SK-N-SH (cell line): Measurements from ENCODE around the gene HNRNPM. TPM values are rescaled to one million over a fixed set of nuclear protein-coding genes. Genes with fewer than 3 reads are reported as not detected.
"Not testable (repeated sequence)": the region's sequence is repeated elsewhere in the genome, so short reads cannot be mapped to it uniquely, and the experiment has no call there.

ENCODE experiments used
- CTCF ChIA-PET: fragments of 300-600, 350-600 bp; formaldehyde crosslinking; extraction: SDS; loops from one replicate; lab custom pipeline; 2021; lab: Yijun Ruan, JAX
- POLR2A ChIA-PET: fragments of 350-600 bp; sonication (Branson Sonifier 250); formaldehyde crosslinking; extraction: SDS; loops from one replicate; lab custom pipeline; 2020; ENCODE audit warnings: antibody characterized with exemption, inconsistent platforms; lab: Yijun Ruan, JAX
- DNase-seq: peaks from one replicate; pipeline ENCODE4 v3.0.0; 2012
- H2AFZ ChIP-seq: fragments of 200-600 bp; sonication (generic); 2 replicates; pipeline ENCODE4 v1.8.1; 2016; ENCODE audit warnings: antibody characterized with exemption, mild to moderate bottlenecking, low read depth
- H3F3A ChIP-seq: fragments of 200-600 bp; sonication (generic); replicated peaks from 2 replicates; pipeline ENCODE3; 2016; ENCODE audit warnings: antibody characterized with exemption, mild to moderate bottlenecking; ENCODE audit not compliant: insufficient read depth
- H3K27ac ChIP-seq, 2 experiments: fragments of 200-500 bp in 1 of 2; fragments of 200-600 bp in 1 of 2; sonication (Bioruptor generic) in 1 of 2; sonication (generic), shearing (Covaris generic) in 1 of 2; 2 replicates each; pipeline versions ENCODE4 v1.5.1 to v1.6.1; 2014 to 2016; ENCODE audit warnings: low read depth in 2 of 2, inconsistent platforms in 1 of 2, low read length in 1 of 2, mild to moderate bottlenecking in 1 of 2, mixed read lengths in 1 of 2
- H3K27me3 ChIP-seq: fragments of 200-600 bp; sonication (generic), shearing (Covaris generic); 2 replicates; pipeline ENCODE4 v1.6.1; 2016; ENCODE audit warnings: mixed run types; ENCODE audit not compliant: insufficient read depth
- H3K36me3 ChIP-seq, 2 experiments: fragments of 200-500 bp in 1 of 2; fragments of 200-600 bp in 1 of 2; sonication (Bioruptor generic) in 1 of 2; sonication (generic) in 1 of 2; replicated peaks in 1 of 2; 2 replicates each; pipeline versions ENCODE3 to v1.5.1; 2014 to 2016; ENCODE audit warnings: low read length in 1 of 2, mild to moderate bottlenecking in 1 of 2; ENCODE audit not compliant: insufficient read depth in 2 of 2, control insufficient read depth in 1 of 2
- H3K4me1 ChIP-seq, 2 experiments: fragments of 200-500 bp in 1 of 2; fragments of 200-600 bp in 1 of 2; sonication (Bioruptor generic) in 1 of 2; sonication (generic), shearing (Covaris generic) in 1 of 2; 2 replicates each; pipeline versions ENCODE4 v1.5.1 to v1.6.1; 2014 to 2016; ENCODE audit warnings: low read depth in 1 of 2, low read length in 1 of 2, mixed run types in 1 of 2; ENCODE audit not compliant: insufficient read depth in 2 of 2, control insufficient read depth in 1 of 2
- H3K4me2 ChIP-seq: fragments of 200-600 bp; sonication (generic), shearing (Covaris generic); 2 replicates; pipeline ENCODE4 v1.6.1; 2017; ENCODE audit warnings: mixed run types
- H3K4me3 ChIP-seq, 2 experiments: fragments of 200-500 bp in 1 of 2; fragments of 200-600 bp in 1 of 2; sonication (Bioruptor generic) in 1 of 2; sonication (generic), shearing (Covaris generic) in 1 of 2; 2 replicates each; pipeline versions ENCODE4 v1.5.1 to v1.8.1; 2014 to 2016; ENCODE audit warnings: low read depth in 2 of 2, inconsistent platforms in 1 of 2, low read length in 1 of 2, mild to moderate bottlenecking in 1 of 2, mixed read lengths in 1 of 2, moderate library complexity in 1 of 2
- H3K79me2 ChIP-seq: fragments of 200-600 bp; sonication (generic); 2 replicates; pipeline ENCODE4 v1.8.1; 2017; ENCODE audit warnings: mild to moderate bottlenecking; ENCODE audit not compliant: insufficient read depth
- H3K9ac ChIP-seq: fragments of 200-600 bp; sonication (generic); 2 replicates; pipeline ENCODE4 v1.6.1; 2017; ENCODE audit warnings: mixed run types
- H3K9me2 ChIP-seq: fragments of 200-600 bp; sonication (generic); 2 replicates; pipeline ENCODE4 v1.6.1; 2017; ENCODE audit warnings: mixed run types
- H3K9me3 ChIP-seq: fragments of 200-600 bp; sonication (generic); 2 replicates; pipeline ENCODE4 v1.6.1; 2017; ENCODE audit warnings: mixed run types, mild to moderate bottlenecking, moderate library complexity
- H4K20me1 ChIP-seq: fragments of 200-600 bp; sonication (generic); 2 replicates; pipeline ENCODE4 v1.6.1; 2017; ENCODE audit warnings: mild to moderate bottlenecking, mixed run types; ENCODE audit not compliant: insufficient read depth
- ELF1 ChIP-seq: IDR thresholded peaks from 2 replicates; pipeline ENCODE4 v1.4.0; 2012
- EP300 ChIP-seq, 2 experiments: IDR thresholded peaks; 2 replicates each; pipeline versions ENCODE4 v1.4.0 to v1.6.1; 2012; ENCODE audit warnings: borderline replicate concordance in 1 of 2, low read depth in 1 of 2, low read length in 1 of 2
- FOXJ3 ChIP-seq: sonication (generic); formaldehyde crosslinking; IDR thresholded peaks from 2 replicates; pipeline ENCODE4 v1.5.1; 2020; ENCODE audit warnings: mild to moderate bottlenecking, missing genetic modification reagents
- FOXM1 ChIP-seq: IDR thresholded peaks from 2 replicates; pipeline ENCODE4 v1.4.0; 2012; ENCODE audit warnings: low read depth, mild to moderate bottlenecking
- GATA2 ChIP-seq: sonication (generic); formaldehyde crosslinking; IDR thresholded peaks from 2 replicates; pipeline ENCODE4 v1.5.0; 2020; ENCODE audit warnings: mild to moderate bottlenecking, missing genetic modification reagents
- JUND ChIP-seq: IDR thresholded peaks from 2 replicates; pipeline ENCODE4 v1.4.0; 2012
- MXI1 ChIP-seq: IDR thresholded peaks from 2 replicates; pipeline ENCODE4 v1.6.1; 2012; ENCODE audit warnings: mild to moderate bottlenecking, low read depth, low read length, improper control_type of control experiment
- RAD21 ChIP-seq: IDR thresholded peaks from 2 replicates; pipeline ENCODE4 v1.6.1; 2012; ENCODE audit warnings: mild to moderate bottlenecking, low read length
- RFX5 ChIP-seq: IDR thresholded peaks from 2 replicates; pipeline ENCODE4 v1.6.1; 2012; ENCODE audit warnings: mild to moderate bottlenecking, improper control_type of control experiment, low read length
- RXRA ChIP-seq: IDR thresholded peaks from 2 replicates; pipeline ENCODE4 v1.4.0; 2012; ENCODE audit warnings: low read depth, mild to moderate bottlenecking, borderline replicate concordance
- SIN3A ChIP-seq: IDR thresholded peaks from 2 replicates; pipeline ENCODE4 v1.6.1; 2012; ENCODE audit warnings: low read depth, mild to moderate bottlenecking, low read length, moderate library complexity, borderline replicate concordance
- SMC3 ChIP-seq: IDR thresholded peaks from 2 replicates; pipeline ENCODE4 v1.6.1; 2012; ENCODE audit warnings: low read depth, low read length, improper control_type of control experiment
- TAF1 ChIP-seq: IDR thresholded peaks from 2 replicates; pipeline ENCODE4 v1.6.1; 2012; ENCODE audit warnings: low read depth, mild to moderate bottlenecking, low read length, moderate library complexity, borderline replicate concordance
- WGBS: methylation state at CpG from one replicate; pipeline ENCODE4 v1.1.6; 2017; ENCODE audit warnings: low lambda C conversion rate; 5-methylcytosine and 5-hydroxymethylcytosine counted together
- polyA plus RNA-seq, 3 experiments: library from polyadenylated mRNA; depleted of rRNA; stranded (reverse); fragments of >200 nt; gene quantifications; 2 replicates each; pipeline ENCODE4 v1.2.3, GENCODE V29; 2012
- TF ChIP-seq, protein P1 (sequence below): IDR thresholded peaks from 2 replicates; pipeline ENCODE4 v1.6.1; 2012; ENCODE audit warnings: mild to moderate bottlenecking, low read depth, low read length, moderate library complexity

Gene HNRNPM
- polyA plus RNA-seq, 1 of the 3 experiments (the other 2 are of a cell fraction): 205 TPM

DNA sequence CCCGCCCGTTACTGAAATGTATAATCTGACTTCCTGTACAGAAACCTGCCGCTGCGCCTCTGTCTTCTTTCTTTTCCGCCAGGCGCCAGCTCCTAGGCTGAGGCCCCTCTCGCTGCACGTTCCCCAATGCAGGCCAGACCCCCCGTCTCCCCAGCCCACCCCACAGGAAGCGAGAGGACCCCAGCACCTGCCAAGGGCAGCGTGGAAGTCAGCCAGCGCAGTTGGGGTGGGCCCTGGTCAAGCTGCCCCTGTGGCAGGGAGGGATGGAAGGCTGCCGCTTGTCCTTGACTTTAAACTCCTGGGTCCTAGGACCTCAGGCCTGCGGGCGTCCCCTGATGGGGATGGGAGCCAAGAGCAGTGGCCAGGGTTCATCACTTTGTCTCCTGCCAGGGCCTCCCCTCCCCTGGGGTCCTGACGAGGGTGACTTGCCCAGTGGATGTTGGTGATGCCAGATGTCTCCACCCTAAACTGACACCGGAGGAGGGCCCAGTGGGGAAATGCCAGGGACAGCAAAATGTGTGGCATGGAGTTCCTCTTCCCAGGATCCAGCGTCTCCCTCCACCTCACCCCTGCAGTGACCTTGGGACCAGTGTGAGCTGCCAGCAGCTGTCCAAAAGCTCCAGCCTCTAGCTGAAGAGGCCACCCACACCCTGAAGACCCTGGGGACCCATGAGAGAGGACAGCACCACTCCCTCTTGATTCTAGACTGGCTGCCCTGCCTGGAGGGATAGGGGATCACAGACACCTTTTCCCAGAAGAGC, 40.2 kb upstream of the HNRNPM start:
- Histone ChIP-seq H3K27me3 (no peaks in the 10 kb centered on the region), H3K79me2 (peaks cover 5% of the 10 kb centered on the region; the same call in 1 of the 2 replicates), H3K9ac (no peak overlapping the region), H3K9me2 (no peaks in the 10 kb centered on the region), H2AFZ (no peak overlapping the region), H3K36me3 (peaks cover 0 to 19% of the 10 kb centered on the region in 2 experiments), H3K4me1 (no peaks in the 10 kb centered on the region), H3K9me3 (no peaks in the 10 kb centered on the region), H3K27ac (no peak overlapping the region), H4K20me1 (peaks cover 1% of the 10 kb centered on the region; the same call in 1 of the 2 replicates), H3F3A (peaks cover 7% of the 10 kb centered on the region), H3K4me3 (no peak overlapping the region), H3K4me2 (no peak overlapping the region)
- TF ChIP-seq EP300 (IDR thresholded peaks at IDR 0.05; ENCODE audit: borderline replicate concordance in 1 of 2, low read depth in 1 of 2, low read length in 1 of 2) (no peak), RXRA (no peak)
- ChIA-PET POLR2A (no interaction called here), CTCF (interaction anchor here (0.5 to 1.4 kb wide), 5 partner anchors 9 to 1190 kb away, joined by 3 read pairs; no protein-coding TSS in a partner anchor)
- DNase-seq: peak; percentile 19
- WGBS: 95% methylated on average over 12 of the region's 18 CpGs

DNA sequence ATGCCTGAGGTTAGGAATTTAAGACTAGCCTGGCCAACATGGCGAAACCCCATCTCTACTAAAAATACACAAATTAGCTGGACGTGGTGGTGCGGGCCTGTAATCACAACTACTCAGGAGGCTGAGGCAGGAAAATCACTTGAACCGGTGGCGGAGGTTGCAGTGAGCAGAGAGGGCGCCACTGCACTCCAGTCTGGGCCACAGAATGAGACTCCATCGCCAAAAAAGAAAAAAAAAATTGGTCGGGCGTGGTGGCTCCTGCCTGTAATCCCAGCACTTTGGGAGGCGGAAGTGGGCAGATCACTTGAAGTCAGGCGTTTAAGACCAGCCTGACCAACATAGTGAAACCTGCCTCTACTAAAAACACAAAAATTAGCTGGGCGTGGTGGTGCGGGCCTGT, 34.1 kb upstream of the HNRNPM start:
- POLR2A ChIA-PET, H3K27me3 ChIP-seq, H4K20me1 ChIP-seq, H3K36me3 ChIP-seq, H3K4me2 ChIP-seq, DNase-seq, H3K9ac ChIP-seq, H3K9me3 ChIP-seq, H3K9me2 ChIP-seq, H3K27ac ChIP-seq, H3K4me3 ChIP-seq, H3K79me2 ChIP-seq, H3K4me1 ChIP-seq, H2AFZ ChIP-seq: not testable (repeated sequence)
- CTCF ChIA-PET: interaction anchor here (0.9 to 1.7 kb wide), 4 partner anchors 12 to 96 kb away, joined by 3 to 11 read pairs (median 4); no protein-coding TSS in a partner anchor
- peaks cover 17% of the 10 kb centered on the region for H3F3A ChIP-seq
- 88% methylated on average over 13 of the region's 13 CpGs for WGBS

DNA sequence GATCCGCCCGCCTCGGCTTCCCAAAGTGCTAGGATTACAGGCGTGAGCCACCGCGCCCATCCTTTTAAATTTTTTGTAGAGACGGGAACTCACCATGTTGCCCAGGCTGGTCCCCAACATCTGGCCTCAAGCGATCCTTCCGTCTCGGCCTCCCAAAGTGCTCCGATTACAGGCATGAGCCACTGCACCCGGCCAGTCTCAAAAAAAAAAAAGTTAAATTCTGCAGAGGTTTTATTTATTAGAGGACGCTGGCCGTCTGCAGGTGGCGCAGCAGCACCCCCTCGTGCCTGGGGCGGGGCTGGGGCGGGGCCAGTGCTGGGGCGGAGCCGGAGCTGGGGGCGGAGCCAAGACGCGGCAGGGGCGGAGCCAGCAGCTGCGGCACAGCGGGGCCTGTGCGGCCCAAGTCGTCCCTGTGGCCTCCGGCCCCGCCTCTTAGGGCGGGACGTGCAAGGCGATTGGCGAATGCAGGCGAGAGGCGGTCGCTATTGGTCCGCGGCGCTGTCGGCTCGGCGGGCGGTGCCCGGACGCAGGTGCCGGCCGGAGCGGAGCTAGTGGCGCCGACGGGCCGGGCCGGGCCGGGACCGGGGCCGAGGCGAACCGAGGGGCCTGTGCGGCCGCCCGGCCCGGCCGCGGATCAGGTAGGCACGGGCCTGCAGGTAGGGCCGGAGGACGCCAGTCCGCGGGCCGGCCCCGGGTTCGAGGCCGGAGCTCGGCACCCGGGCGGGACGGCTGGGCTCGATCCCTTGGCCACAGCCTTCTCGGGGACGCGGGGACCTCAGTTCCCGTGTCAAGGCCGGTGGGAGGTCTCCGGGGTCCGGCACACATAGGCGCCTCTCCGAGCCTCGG, 31.8 kb upstream of the HNRNPM start, which contains the start of gene MARCHF2:
MARCHF2 (plus strand) TSS at position 523 of the 846 bp plus-strand sequence. CDS start 8,536 bp downstream, outside the sequence.
- Histone ChIP-seq H3K27ac (0 out of 4 replicates have a peak within 1 kb of the TSS, but pooled peaks of 1 of the 2 experiments have one; percentile 26), H2AFZ (peak within 1 kb of the TSS; percentile 74)
- 8% methylated on average over 11 of the region's 89 CpGs for WGBS
- TF ChIP-seq RAD21 (peak; percentile 50), GATA2 (CRISPR knock-in tag) (no peak), ELF1 (no peak), JUND (no peak), FOXJ3 (CRISPR knock-in tag) (0 out of 2 replicates have a peak, but pooled peaks have one; percentile 16), SMC3 (peak; percentile 50; the same call in 1 of the 2 replicates), TAF1 (no peak), FOXM1 (no peak), EP300 (IDR thresholded peaks at IDR 0.05; ENCODE audit: borderline replicate concordance in 1 of 2, low read depth in 1 of 2, low read length in 1 of 2) (no peak), RFX5 (no peak; the same call in 1 of the 2 replicates), SIN3A (no peak), MXI1 (no peak)
- TF ChIP-seq, protein P1, sequence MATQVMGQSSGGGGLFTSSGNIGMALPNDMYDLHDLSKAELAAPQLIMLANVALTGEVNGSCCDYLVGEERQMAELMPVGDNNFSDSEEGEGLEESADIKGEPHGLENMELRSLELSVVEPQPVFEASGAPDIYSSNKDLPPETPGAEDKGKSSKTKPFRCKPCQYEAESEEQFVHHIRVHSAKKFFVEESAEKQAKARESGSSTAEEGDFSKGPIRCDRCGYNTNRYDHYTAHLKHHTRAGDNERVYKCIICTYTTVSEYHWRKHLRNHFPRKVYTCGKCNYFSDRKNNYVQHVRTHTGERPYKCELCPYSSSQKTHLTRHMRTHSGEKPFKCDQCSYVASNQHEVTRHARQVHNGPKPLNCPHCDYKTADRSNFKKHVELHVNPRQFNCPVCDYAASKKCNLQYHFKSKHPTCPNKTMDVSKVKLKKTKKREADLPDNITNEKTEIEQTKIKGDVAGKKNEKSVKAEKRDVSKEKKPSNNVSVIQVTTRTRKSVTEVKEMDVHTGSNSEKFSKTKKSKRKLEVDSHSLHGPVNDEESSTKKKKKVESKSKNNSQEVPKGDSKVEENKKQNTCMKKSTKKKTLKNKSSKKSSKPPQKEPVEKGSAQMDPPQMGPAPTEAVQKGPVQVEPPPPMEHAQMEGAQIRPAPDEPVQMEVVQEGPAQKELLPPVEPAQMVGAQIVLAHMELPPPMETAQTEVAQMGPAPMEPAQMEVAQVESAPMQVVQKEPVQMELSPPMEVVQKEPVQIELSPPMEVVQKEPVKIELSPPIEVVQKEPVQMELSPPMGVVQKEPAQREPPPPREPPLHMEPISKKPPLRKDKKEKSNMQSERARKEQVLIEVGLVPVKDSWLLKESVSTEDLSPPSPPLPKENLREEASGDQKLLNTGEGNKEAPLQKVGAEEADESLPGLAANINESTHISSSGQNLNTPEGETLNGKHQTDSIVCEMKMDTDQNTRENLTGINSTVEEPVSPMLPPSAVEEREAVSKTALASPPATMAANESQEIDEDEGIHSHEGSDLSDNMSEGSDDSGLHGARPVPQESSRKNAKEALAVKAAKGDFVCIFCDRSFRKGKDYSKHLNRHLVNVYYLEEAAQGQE: no peak

More for the DNA sequence above, 31.8 kb upstream of the HNRNPM start, which contains the start of gene MARCHF2:
- Histone ChIP-seq H3K4me3 (peak within 1 kb of the TSS; percentile 63 to 77), H3K9ac (peak within 1 kb of the TSS; percentile 65; the same call in 1 of the 2 replicates), H3K27me3 (no peaks in the 10 kb centered on the region), H3K4me1 (peaks cover 3 to 4% of the 10 kb centered on the region in 2 experiments; a peak in 2 of 4 replicates), H3K9me2 (no peaks in the 10 kb centered on the region), H4K20me1 (no peaks in the 10 kb centered on the region), H3K79me2 (no peaks in the 10 kb centered on the region), H3K4me2 (peak within 1 kb of the TSS; percentile 84), H3F3A (peaks cover 15% of the 10 kb centered on the region), H3K9me3 (no peaks in the 10 kb centered on the region), H3K36me3 (no peaks in the 10 kb centered on the region)
- ChIA-PET CTCF (interaction anchor here (0.6 to 4.5 kb wide), 11 partner anchors 8 to 140 kb away, joined by 3 to 33 read pairs (median 4); partner anchors contain the start of gene ZNF414), POLR2A (interaction anchor here (1.0 to 1.5 kb wide), 4 partner anchors 22 to 112 kb away, joined by 3 to 5 read pairs (median 4); no protein-coding TSS in a partner anchor)
- DNase-seq: peak; percentile 99
